CD4-positive, alpha-beta T cell (primary cell): ENCODE data around the gene SLC1A3. TPM values are rescaled to one million over a fixed set of nuclear protein-coding genes. Genes with fewer than 3 reads are reported as not detected.

Experiments
- ATAC-seq: fragments of 200-7000 bp; cut with Tn5 transposase; one replicate; pipeline ENCODE4 v1.10.0; 2022; ENCODE audit warnings: mild to moderate bottlenecking; ENCODE audit not compliant: poor library complexity
- CTCF ChIA-PET: fragments of 350-600 bp; sonication (Branson Sonifier 250); formaldehyde crosslinking; loops from one replicate; lab custom pipeline; 2021; ENCODE audit warnings: antibody characterized with exemption, inconsistent platforms; lab: Charles Lee
- POLR2A ChIA-PET: fragments of 350-600 bp; sonication (Branson Sonifier 250); formaldehyde crosslinking; loops from one replicate; lab custom pipeline; 2021; ENCODE audit warnings: antibody characterized with exemption, inconsistent platforms; lab: Charles Lee
- DNase-seq, 14 experiments: peaks; one replicate each; pipeline ENCODE4 v3.0.0-alpha.2; 2013 to 2020; ENCODE audit warnings: mixed read lengths in 2 of 14
- H3K27ac ChIP-seq, 2 donors: one replicate each; pipeline versions ENCODE4 v1.5.1 to v1.7.0; 2013; ENCODE audit warnings: low read length in 2 of 2, low read depth in 1 of 2, mild to moderate bottlenecking in 1 of 2
- H3K27me3 ChIP-seq, 2 experiments: 1 replicate in 1 of 2; 2 replicates in 1 of 2; pipeline versions ENCODE4 v1.6.1 to v1.7.0; 2013; ENCODE audit warnings: low read length in 2 of 2, control low read depth in 1 of 2, mild to moderate bottlenecking in 1 of 2, moderate library complexity in 1 of 2; ENCODE audit not compliant: insufficient read depth in 2 of 2, control insufficient read depth in 1 of 2
- H3K36me3 ChIP-seq: one replicate; pipeline ENCODE4 v1.6.1; 2013; ENCODE audit warnings: low read length, control low read depth; ENCODE audit not compliant: insufficient read depth
- H3K4me1 ChIP-seq: one replicate; pipeline ENCODE4 v1.6.1; 2013; ENCODE audit warnings: low read length, control low read depth; ENCODE audit not compliant: insufficient read depth
- H3K4me3 ChIP-seq: one replicate; pipeline ENCODE4 v1.5.1; 2013; ENCODE audit warnings: mild to moderate bottlenecking, low read length, moderate library complexity
- H3K9me3 ChIP-seq, 2 experiments: 1 replicate in 1 of 2; 2 replicates in 1 of 2; pipeline versions ENCODE4 v1.6.1 to v1.7.0; 2013; ENCODE audit warnings: low read length in 2 of 2, mild to moderate bottlenecking in 2 of 2, control low read depth in 1 of 2, moderate library complexity in 1 of 2; ENCODE audit not compliant: control insufficient read depth in 1 of 2, insufficient read depth in 1 of 2
- H3K27ac Mint-ChIP-seq: one replicate; pipeline ENCODE4 v1.8.0; 2020; ENCODE audit warnings: mixed read lengths
- H3K27me3 Mint-ChIP-seq: one replicate; pipeline ENCODE4 v1.8.0; 2021; ENCODE audit warnings: mixed read lengths
- H3K36me3 Mint-ChIP-seq: one replicate; pipeline ENCODE4 v1.8.0; 2021; ENCODE audit warnings: low read depth, mixed read lengths
- H3K4me1 Mint-ChIP-seq: one replicate; pipeline ENCODE4 v1.8.0; 2021; ENCODE audit warnings: low read depth, mixed read lengths
- H3K4me3 Mint-ChIP-seq: one replicate; pipeline ENCODE4 v1.8.0; 2020; ENCODE audit warnings: mild to moderate bottlenecking, mixed read lengths
- H3K9me3 Mint-ChIP-seq: one replicate; pipeline ENCODE4 v1.8.0; 2020; ENCODE audit warnings: mixed read lengths
- CTCF ChIP-seq: fragments of 200-600 bp; IDR thresholded peaks from one replicate; pipeline ENCODE4 v1.8.0; 2022; ENCODE audit warnings: antibody characterized with exemption, mild to moderate bottlenecking
- intact Hi-C, 2 experiments: fragments of 100-400 bp; cut with DNase I in 1 of 2; cut with micrococcal nuclease in 1 of 2; formaldehyde crosslinking; loops; one replicate each; pipeline versions ENCODE4 v1.15.1 to v1.9.0; 2023 to 2025; cut with DNase I, micrococcal nuclease
- total RNA-seq, 174 experiments: library from RNA in 2 of 174; stranded (reverse) in 2 of 174; gene quantifications; one replicate each; pipeline ENCODE4 v1.2.3 and lab custom pipeline; 2021 to 2026

Gene SLC1A3
- total RNA-seq, 2 experiments from 2014 or later: not detected

- Mint-ChIP-seq H3K27ac (no peak overlapping the region), H3K27me3 (peaks cover 5% of the 10 kb centered on the region), H3K4me3 (no peak overlapping the region), H3K4me1 (no peaks in the 10 kb centered on the region), H3K9me3 (no peaks in the 10 kb centered on the region), H3K36me3 (no peaks in the 10 kb centered on the region)
- Histone ChIP-seq H3K36me3 (no peaks in the 10 kb centered on the region), H3K4me1 (no peaks in the 10 kb centered on the region), H3K27ac (no peak overlapping the region), H3K9me3 (no peaks in the 10 kb centered on the region), H3K4me3 (no peak overlapping the region), H3K27me3 (peaks cover 0 to 2% of the 10 kb centered on the region in 2 experiments)
- CTCF ChIA-PET: no interaction called here
- DNase-seq: no peak
- no peak for TF ChIP-seq CTCF
- no peak for ATAC-seq
- POLR2A ChIA-PET: no interaction called here
- intact Hi-C loops: no loop called here
Measured at GRCh38 chr5:36596247-36596646, 10.2 kb upstream of the SLC1A3 start.

- Histone ChIP-seq H3K27me3 (peaks cover 0 to 2% of the 10 kb centered on the region in 2 experiments), H3K4me3 (no peak overlapping the region), H3K27ac (no peak overlapping the region), H3K9me3 (no peaks in the 10 kb centered on the region), H3K36me3 (no peaks in the 10 kb centered on the region), H3K4me1 (no peaks in the 10 kb centered on the region)
- ChIA-PET POLR2A (no interaction called here), CTCF (no interaction called here)
- no peaks in the 10 kb centered on the region for H3K9me3 Mint-ChIP-seq
- H3K4me3 Mint-ChIP-seq: no peak overlapping the region
- no peaks in the 10 kb centered on the region for H3K36me3 Mint-ChIP-seq
- ATAC-seq (no peak), DNase-seq (no peak)
- peaks cover 5% of the 10 kb centered on the region for H3K27me3 Mint-ChIP-seq
- intact Hi-C loops: no loop called here
- H3K27ac Mint-ChIP-seq: no peak overlapping the region
- no peak for TF ChIP-seq CTCF
- H3K4me1 Mint-ChIP-seq: no peaks in the 10 kb centered on the region
Measured at GRCh38 chr5:36596756-36597155, 9.7 kb upstream of the SLC1A3 start.

GRCh38 chr5:36598045-36598444, 8.4 kb upstream of the SLC1A3 start:
- ChIA-PET CTCF (no interaction called here), POLR2A (no interaction called here)
- Mint-ChIP-seq H3K4me3 (no peak overlapping the region), H3K4me1 (no peaks in the 10 kb centered on the region), H3K27ac (no peak overlapping the region), H3K9me3 (no peaks in the 10 kb centered on the region), H3K27me3 (peaks cover 10% of the 10 kb centered on the region), H3K36me3 (no peaks in the 10 kb centered on the region)
- Histone ChIP-seq H3K27ac (no peak overlapping the region), H3K4me1 (no peaks in the 10 kb centered on the region), H3K27me3 (peaks cover 0 to 2% of the 10 kb centered on the region in 2 experiments), H3K36me3 (no peaks in the 10 kb centered on the region), H3K9me3 (no peaks in the 10 kb centered on the region), H3K4me3 (no peak overlapping the region)
- DNase-seq (no peak), ATAC-seq (no peak)
- TF ChIP-seq CTCF: no peak
- intact Hi-C loops: no loop called here
